HG02885 (cell line): ENCODE data around the gene CFAP20DC.

ENCODE experiments used
- ATAC-seq: cut with Tn5 transposase; IDR thresholded peaks from one replicate; pipeline ENCODE4 v1.9.1; 2021; ENCODE audit warnings: mild to moderate bottlenecking; ENCODE audit not compliant: unreplicated experiment, poor library complexity

CFAP20DC gene

DNA sequence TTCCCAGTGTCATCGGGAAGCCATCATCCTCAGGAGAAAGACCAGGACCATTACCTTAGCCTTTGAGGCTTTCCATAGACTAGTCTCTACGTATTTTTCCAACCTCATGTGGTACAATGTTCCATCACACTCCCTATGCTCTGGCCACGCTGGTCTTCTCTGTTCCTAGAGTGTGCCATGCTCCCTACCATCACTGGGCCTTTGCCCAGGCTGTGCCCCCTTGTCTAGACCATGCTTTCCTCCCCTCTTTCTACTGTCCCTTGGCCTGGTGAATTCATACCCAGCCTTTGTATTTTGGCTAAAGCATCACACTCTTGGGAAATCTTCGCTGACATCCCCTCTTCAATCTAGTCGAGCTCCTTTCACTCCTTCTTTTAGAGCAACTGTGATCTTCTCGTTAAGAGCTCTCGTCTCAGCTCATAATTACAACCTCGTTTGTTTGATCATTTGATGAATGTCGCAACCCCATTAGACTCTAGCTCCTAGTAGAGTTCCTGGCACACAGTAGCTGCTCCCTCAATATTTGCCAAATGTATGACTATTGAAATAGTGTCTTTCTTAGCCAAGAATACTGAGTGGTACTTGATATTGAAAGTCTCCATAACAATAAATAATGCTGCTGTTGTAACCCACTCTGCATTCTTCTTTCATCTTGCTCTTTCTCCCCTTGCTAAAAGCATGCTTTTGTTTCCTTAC, 283.1 kb downstream of the CFAP20DC start:
- ATAC-seq = no peak

DNA sequence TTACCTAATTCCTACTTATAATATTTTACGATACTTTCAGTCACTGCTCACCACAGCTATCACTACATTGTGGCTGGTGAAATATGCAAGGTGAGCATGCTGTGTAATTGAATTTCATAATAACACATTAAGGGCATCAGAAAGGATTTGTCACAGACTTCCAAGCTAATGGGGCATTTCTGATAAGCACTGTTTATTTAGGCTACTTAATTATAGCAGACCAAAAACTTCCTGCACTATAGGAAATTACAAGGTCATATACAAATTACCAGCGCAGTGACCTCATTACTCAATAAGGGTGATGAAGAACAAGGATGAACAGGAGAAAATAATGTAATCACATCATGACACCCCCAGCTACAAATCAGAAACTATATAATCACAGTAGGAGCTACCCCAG, 294.7 kb downstream of the CFAP20DC start:
- no peak for ATAC-seq

DNA sequence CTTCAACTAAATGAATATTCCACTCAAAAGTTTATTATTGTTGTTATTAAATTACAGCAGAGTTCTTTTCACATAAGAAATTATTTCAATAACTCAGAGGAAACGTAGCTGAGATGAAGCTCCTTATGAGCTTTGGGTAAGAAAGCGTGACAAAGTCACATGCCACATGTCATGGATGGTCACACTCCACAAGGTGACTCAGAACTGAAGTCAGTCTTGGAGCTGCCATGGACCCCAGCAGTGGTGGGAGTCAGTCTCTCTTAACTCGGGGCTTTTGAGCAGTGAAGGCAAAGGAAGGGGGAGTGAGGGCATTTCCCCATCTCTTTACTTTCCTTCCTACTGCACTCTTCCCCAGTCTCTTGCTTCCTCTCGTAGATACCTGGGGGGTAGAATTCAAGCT, 295.8 kb downstream of the CFAP20DC start:
- peak; percentile 63 for ATAC-seq

DNA sequence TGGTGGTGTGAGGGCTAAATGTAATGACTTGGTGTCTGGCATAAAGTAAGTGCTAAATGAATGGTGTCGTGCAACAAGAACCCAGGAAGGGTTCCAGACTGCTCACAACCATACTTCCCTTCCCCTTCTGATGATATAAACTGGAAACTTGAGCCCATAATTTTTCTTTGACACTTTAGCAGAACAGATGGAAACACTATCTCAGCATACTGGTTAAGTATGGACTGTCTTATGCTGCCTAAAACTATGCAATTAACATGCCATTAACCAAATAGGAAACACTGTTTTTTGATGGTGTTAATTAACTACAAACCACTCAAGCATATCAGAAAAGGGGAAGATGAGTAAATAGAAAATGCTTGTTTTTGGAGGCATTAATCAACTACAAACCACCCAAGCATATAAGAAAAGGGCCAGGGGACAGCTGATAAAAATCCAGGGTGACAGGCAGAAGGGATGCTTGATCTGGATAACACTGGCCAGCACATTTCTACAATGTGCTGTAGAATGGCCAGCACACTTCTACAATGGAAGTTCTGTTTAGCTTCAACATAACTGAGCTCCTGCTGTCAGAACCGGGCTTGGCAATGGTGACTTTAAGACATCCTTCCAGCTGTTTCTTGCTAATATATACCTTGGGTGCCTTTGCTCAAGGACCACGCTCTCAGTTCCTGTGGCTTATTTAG, 297.8 kb downstream of the CFAP20DC start:
- no peak for ATAC-seq

DNA sequence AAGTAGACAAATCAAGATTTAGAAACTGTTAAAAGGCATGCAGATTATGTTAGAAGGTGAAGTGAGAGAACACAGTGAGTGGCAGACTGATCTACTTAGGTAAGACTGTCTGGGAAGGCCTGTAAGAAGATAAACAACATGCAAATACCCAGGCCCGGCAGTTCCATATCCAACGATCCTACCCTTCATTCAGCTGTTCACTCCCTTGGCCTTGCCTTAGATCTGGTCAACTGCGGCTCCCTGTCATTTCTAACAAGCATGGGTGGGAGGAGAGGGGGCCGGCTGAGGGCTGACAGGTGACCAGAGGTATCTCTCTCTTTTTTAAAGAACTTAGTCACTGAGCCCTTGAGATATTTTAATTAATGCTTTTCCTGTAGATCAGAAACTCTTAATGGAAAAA, 298.6 kb downstream of the CFAP20DC start:
- no peak for ATAC-seq

DNA sequence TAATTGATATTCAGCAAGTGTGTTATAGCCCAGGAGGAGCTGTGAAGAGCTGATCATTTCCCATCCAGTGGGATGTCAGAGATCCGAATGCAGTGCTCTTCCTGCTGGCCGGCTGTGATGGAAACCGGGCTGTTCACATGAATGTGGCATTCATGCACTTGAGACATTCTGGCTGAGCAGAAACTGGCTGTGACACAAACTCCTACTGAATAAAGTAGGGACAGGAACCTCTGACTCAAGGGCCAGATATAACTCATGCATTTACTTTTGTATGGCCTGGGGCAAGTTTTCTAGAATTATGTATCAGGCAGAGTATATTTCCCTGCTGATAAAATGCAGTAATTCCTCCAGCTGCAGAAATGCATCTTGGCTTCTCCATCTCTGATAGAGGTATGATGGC, 299.9 kb downstream of the CFAP20DC start:
- ATAC-seq = no peak

DNA sequence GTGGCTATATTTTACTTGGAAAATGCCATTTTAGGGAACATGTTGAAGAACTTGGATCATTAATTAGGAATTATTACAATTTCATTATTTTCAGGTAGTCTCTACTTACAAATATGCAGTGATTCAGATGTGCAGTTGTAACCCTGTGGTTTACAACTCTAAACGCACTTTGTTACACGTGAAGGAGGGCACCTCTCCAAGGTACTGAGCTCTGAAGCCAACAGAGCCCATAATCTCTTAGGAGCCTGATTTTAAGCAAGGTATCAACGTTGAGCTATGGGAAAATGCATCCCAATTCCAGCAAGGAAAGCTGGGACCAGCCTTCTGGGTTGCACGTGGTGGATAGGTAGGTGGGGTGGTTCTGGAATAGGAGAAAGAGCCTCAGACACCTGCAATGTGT, 301.8 kb downstream of the CFAP20DC start:
- ATAC-seq = no peak

DNA sequence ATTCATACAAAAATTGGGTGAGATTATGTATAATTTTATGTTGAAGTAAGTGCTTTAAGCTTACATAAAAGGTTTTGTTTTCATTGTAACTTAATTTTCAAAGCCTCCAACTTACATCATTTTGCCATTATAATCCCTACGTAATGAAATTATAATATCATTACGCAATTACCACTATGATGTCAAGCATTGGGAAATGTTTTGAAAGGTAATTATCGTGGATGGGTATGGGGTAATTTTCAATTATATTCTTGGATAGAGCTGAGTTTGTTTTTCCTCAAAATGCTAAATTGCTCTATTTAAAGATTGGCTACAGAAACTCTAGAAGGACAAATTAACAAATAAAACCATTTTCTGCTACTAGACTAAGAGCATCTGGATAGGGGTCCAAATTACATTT, 303.1 kb downstream of the CFAP20DC start:
- ATAC-seq = no peak

DNA sequence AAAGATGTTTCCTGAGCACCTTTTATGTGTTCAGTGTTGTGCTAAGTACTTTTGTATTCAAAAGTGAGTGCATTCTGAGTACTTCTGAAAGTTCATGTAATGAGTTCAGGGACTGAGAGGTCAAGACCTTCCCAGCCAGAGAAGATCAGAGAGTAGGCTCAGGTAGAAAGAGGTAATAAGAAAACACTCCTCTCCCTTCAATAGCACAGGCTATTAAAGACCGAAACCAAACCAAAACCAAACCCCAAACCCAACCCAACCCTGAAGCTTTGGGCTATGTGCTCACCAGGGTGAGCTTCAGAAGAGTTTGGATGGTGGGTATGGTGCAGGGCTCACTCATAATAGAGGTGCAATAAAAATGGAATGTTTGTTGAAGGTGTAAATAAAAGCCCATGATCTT, 306.5 kb downstream of the CFAP20DC start:
- ATAC-seq = no peak

DNA sequence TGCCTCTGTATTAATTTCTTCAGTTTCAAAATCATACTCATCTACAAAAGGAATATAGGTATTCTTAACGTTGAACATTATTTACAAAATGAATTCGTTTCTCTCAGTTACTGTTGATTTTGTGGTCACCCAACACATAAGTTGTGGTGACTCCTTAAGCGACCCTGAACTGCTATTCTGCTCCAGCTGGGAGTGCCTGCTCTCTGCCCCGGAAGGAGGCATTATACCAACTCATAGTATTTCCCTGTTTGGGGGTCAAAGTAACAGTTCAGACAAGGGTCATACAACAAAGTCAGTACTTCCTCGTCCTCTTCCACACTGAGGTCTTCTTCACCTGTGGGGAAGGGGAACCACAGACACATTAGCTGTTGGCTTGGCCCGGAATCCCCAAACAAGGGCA, 307.6 kb downstream of the CFAP20DC start:
- ATAC-seq = no peak

DNA sequence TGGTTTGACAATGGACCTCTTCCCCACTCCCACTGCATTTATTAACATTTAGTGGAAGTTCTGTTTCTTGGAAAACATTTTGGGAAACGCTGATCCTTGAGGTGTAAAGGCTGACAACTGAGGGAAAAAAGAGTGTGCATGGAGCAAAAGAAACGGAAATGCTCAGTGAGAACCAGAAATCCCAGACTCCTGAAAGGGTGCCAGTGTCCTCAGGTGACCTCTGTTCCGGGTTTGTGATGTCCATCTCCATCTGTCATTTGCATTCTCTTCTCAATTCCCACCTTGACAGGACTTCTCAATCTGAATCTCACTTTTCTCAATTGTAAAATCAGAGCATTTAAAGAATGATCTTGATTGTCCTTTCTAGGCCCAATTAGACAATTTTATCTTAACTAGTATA, 312.2 kb downstream of the CFAP20DC start:
- no peak for ATAC-seq

DNA sequence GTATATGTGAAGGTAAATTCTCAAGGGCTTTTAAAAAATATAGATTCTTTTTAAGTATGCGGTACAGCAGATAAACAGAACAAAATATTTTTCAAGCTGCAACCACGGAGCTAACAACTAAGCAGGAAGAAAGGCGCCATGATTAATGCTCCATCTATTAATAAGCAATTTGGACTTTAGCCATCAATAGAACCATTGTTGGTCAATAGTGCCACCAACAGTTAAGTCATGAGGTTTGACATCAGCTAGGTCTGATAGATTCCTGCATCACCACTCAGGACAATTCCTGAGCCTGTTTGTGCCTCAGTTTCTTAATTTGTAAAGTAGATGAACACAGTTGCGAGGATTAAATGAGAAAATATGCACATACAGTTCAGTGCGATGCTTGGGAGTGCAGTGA, 318.2 kb downstream of the CFAP20DC start:
- ATAC-seq = no peak

DNA sequence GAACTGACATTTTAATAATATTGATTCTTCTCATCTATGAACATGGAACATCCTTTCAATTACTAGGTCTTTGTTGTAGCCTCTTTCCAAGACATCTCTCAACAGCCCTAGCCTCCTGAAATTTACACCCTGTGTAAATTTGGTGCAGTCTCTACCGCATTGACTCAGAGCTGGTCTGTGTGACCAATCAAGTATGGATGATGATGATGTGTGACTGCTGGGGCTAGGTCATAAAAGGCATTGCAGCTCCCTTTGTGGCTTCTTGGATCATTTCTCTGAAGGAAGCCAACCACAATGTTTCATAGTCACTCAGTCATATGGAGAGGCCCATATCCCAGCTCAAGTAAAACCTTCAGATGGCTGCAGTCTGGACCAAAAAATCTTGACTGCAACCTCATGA, 321.1 kb downstream of the CFAP20DC start:
- no peak for ATAC-seq

DNA sequence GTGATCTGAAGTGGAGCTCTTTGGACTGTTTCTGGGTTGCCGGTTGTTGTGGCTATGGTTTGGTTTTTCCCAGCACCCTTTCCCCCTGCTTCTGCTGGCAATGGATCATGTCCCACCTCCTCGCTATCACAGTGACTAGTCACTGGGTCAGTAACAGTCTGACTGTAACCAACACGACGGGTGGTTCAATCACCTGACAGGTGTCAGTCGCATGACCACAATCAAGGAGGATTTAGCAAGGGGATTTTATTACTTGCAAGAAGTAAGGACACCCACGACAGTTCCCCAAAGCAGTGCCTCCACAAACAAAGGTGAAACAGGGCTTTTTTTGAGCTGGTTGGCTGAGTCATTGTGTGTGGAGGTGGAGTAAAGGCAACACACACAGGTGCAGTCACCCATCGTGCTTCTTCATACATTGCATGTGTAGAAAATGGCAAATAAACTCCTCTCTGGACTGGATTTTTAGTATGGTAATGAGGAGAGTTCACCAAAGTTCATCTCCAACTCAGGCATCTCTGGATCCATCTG, 324.4 kb downstream of the CFAP20DC start:
- peak; percentile 59 for ATAC-seq

DNA sequence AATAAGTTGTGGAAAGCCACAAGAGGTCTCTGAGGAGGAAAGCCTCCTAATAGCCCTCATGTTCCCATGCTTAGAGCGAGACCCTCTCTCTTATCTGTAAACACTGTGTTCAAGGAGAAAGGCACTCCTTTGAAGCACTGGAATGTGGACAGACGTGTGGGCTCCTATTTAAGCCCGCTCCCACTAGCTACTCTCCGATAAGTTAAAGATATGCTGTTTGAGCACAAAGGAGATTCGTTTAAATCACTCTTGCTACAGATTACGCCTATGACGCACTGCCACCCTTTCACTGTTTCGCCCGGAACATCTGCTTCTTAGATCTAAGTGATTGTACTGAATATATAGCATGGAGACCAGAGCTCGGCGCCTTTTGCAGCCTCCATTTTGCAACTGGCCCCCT, 325.5 kb downstream of the CFAP20DC start:
- no peak for ATAC-seq

DNA sequence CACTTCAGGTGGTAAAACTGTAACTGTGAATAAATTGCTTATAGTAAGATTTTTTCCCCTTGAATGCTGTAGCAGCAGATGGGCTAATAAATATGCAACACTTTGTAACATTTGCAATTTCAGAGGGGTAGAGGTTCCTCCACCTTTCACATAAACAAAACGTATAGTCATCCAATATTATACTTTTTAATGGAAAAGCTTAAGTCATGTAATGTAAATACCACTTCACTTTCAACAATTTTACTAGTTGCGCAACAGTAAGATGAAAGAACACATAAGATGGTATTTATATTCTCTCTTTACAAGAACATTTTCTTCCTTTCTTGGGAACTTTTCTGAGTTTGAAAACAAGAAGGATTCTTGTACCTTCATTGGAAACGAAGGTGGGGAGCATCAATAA, 326.7 kb downstream of the CFAP20DC start:
- ATAC-seq = no peak

DNA sequence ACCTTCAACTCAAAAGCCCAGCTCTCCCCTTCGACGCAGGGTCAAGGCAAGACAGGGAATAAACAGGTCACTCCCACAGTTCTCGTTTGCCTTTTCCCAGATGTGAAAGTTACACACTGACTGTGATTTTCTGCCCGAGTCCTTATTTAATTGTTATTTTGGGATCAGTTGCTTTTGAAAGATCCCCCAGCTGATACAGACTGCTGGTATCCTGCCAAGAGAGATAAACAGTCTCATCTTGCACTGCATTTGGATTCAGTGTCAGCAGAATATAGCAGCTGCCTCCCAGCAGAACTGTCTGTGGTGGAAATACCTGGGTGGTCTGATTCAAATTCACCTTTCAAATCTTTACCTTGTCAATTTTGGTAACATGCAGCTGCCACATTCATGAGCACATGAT, 327.3 kb downstream of the CFAP20DC start:
- no peak for ATAC-seq

DNA sequence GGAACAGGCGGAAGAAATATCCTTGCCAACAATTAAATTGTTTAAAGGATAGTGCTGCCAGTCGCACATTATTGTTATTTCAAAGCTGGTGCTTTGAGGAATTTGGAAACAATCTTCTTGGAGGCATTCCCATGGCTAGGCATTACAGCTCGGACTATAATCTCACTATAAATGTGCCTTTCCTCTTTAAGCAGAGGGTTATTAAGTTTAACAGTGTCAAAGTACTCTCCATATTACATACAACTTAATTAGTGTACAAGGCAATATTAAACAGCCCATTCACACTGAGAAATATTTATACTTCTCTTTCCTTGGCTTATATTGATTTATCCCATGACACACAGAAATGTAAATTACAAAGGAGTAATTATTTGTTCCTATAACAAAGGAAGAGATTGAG, 329.3 kb downstream of the CFAP20DC start:
- ATAC-seq = no peak

DNA sequence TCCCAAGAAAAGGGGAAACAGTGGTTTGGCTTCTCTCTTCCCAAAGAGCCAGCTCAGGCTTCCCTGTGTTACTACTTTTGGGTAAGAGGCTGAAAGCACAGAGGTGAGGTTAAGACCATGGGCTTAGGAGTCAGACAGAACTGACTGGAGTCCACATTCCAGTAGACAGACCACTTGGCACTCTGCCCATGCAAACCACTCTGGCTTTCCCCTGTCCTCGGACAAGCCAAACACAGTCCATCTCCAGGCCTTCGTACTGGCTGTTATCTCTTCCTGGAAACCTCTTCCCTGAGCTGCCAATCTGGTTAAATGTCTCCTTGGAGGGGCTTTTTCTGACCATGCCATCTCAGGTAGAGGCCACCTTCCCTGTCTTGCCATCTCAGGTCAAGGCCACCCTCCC, 330.1 kb downstream of the CFAP20DC start:
- ATAC-seq = no peak

DNA sequence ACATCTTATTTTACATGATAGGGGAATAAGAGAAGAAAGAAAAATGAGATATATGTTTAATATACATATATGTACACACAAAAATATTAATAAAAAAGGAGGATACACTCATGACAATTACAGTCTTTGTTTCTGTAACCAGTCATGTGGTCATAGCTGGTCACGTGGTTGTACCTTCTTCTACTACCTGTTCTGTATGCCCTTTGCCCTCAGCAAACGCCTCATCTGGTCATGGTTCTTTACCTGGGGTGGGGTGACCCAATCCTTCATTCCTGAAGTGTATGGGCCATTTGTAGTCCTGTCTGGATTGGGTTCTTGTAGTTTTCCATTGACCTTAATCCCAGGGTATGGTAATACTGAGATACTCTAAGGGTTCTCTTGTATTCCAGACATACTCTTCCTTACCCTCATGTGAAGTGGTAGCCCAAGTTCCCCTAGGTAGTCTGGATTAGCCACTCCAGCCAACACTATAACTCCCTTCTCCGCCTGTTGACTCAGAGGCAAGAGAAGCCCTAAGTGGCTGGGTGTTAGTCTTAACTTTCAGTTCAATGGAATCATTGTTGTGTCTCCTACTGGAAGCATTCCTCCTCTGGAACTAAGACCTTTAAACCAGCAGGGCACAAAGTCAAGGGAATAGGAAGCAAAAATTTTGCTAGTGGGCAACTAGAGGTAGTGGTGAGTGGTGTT, 336.0 kb downstream of the CFAP20DC start:
- no peak for ATAC-seq

DNA sequence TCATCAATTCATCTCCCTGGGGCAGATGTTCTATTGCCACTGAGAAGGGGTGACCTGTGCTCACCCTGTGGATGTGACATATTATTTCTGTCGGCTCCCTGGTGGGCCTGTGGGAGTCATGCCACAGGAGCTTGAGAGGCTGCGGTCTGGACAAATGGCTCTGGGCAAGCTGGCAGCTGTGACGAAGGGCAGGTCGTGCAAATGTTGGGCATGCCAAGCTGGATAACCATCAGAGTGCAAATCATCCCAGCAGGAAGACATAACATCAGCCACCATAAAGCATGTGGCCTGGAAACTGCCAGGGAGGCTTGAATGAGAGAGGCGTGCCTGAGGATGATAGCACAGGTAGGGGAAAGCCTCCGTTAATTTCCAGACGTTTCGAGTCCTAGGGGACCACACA, 338.0 kb downstream of the CFAP20DC start:
- ATAC-seq = no peak
